Left lobe of liver (tissue), 2 donors: ENCODE results near the gene GRPEL2. TPM values are rescaled to one million over a fixed set of nuclear protein-coding genes. Genes with fewer than 3 reads are reported as not detected.
"Not testable (repeated sequence)": the region's sequence is repeated elsewhere in the genome, so short reads cannot be mapped to it uniquely, and the experiment has no call there.

Source experiments
- ATAC-seq: fragments of 200-7000 bp; cut with Tn5 transposase; one replicate; pipeline ENCODE4 v1.9.1; 2020; ENCODE audit warnings: mild to moderate bottlenecking, moderate library complexity
- DNase-seq: peaks from one replicate; pipeline ENCODE4 v3.0.0-alpha.2; 2020; ENCODE audit warnings: low spot score
- total RNA-seq: library from RNA; stranded (reverse); gene quantifications from one replicate; pipeline ENCODE4 v1.2.1, GENCODE V29; 2021
- donor health status: DM: no; HTN: no; CAD: no; lungs with moderate emphysema.
- donor health status: DM: no; HTN: yes; CAD: no.

Gene GRPEL2
- total RNA-seq, 1 donor from 2014 or later, result 5.1 TPM

- no peak for DNase-seq
- ATAC-seq, result no peak
Measured at GRCh38 chr5:149374801-149375200, 29.5 kb downstream of the GRPEL2 start.

GRCh38 chr5:149375434-149375833, 30.1 kb downstream of the GRPEL2 start:
- no peak for DNase-seq
- ATAC-seq, result no peak

DNA sequence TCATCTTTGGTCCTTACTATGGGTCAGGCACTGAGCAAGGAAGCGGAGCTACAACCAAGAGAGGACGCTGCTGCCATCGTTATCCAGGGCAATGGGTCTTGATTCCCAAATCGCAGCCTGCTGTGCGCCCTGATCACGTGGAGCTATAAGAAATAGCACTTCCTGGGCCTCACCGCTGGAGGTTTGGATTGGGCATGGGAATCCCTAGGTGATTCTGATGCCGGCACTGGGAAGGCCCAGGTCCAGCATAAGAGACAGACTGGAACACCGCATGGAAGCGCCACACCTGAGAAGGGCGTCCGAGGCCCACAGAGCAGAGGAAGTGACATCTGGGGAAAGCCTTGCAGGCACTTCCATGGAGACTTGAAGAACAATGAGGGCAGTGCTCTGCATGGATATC, 30.8 kb downstream of the GRPEL2 start:
- DNase-seq, result no peak
- ATAC-seq, result no peak

DNA sequence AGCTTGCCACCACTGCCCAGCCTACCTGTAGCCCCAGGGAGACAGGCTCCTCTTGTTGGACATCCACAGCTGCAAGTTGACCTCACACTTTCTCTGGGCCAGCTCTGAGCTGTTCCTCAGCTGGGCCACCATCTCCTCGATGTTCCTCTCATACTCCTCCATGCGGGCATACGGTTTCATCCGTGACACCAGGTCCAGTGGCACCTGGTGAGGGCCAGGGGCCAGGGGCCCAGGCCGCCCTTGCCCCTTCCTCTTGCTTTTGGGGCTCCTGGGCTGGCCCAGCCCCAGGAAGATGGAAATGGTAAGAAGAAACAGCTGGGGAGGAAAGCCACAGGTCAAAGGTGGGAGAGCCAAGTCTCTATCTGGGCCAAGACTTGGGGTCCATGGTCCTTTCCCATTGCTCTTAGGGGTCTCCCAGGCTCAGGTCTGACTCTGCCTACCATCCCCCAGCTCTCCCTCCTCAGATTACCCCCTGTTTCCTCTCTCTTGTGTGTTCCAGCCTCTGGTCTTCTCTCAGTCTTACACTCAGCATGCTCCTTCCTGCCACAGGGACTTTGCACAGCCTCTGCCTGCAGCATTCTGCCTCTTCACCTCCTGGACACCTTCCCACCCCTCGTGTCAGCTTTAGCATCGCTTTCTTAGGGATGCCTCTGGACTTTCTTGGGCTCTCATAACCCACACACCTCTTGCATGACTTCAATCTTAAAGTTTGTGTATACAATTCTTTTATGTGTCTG, 31.6 kb downstream of the GRPEL2 start:
- ATAC-seq (no peak), DNase-seq (no peak)

- DNase-seq (no peak), ATAC-seq (no peak)
Measured at GRCh38 chr5:149378241-149378820, 33.0 kb downstream of the GRPEL2 start.

- no peak for ATAC-seq
- DNase-seq, result no peak
Measured at GRCh38 chr5:149379177-149379761, 34.0 kb downstream of the GRPEL2 start, which contains the start of gene IL17B. Gene IL17B, minus strand, starts transcription at chr5:149379292. Its CDS starts 67 bp downstream, at chr5:149379225.

- DNase-seq (no peak), ATAC-seq (no peak)
Measured at GRCh38 chr5:149379818-149380374, 34.6 kb downstream of the GRPEL2 start.

DNA sequence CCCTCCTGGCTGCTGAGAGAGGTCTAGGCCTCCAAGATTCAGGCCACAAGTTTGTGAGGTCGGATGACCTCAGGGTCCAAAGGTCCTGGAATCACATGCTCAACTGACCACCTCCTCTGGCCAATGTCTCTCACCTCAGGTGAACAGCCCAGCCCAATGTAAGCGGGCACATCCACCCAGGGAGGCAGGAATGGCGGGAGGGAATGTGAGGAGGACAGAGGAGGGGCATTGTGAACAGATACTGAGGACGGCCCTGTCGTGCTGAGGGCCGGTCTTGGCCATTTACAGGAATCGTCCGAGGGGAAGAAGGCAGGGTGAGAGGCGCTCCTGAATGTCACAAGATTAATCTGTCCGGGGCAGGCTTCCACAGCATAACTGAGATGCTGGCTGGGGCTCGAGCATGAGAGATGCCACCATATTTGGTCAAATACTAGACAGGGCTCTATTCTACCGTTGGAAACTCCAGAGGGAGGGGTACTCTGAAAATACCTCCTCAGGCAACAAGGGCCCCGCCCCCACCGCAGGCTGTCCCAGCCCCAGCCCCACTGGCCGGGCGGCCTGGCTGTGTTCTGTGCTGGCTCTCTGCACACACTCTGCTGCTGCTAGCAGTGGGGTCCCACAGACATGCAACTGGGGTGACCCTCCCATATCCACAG, 35.3 kb downstream of the GRPEL2 start:
- ATAC-seq (no peak), DNase-seq (no peak)

- DNase-seq (no peak), ATAC-seq (no peak)
Measured at GRCh38 chr5:149381261-149381985, 36.1 kb downstream of the GRPEL2 start.

GRCh38 chr5:149381986-149382338, 36.7 kb downstream of the GRPEL2 start:
- ATAC-seq (peak; percentile 89), DNase-seq (peak; percentile 68)

GRCh38 chr5:149382517-149383220, 37.4 kb downstream of the GRPEL2 start:
- DNase-seq, result no peak

GRCh38 chr5:149383399-149383798, 38.1 kb downstream of the GRPEL2 start:
- DNase-seq, result no peak
- peak; percentile 8 for ATAC-seq

More at GRCh38 chr5:149382517-149383220, 37.4 kb downstream of the GRPEL2 start:
- no peak for ATAC-seq

GRCh38 chr5:149386166-149386565, 40.9 kb downstream of the GRPEL2 start:
- no peak for DNase-seq
- no peak for ATAC-seq

DNA sequence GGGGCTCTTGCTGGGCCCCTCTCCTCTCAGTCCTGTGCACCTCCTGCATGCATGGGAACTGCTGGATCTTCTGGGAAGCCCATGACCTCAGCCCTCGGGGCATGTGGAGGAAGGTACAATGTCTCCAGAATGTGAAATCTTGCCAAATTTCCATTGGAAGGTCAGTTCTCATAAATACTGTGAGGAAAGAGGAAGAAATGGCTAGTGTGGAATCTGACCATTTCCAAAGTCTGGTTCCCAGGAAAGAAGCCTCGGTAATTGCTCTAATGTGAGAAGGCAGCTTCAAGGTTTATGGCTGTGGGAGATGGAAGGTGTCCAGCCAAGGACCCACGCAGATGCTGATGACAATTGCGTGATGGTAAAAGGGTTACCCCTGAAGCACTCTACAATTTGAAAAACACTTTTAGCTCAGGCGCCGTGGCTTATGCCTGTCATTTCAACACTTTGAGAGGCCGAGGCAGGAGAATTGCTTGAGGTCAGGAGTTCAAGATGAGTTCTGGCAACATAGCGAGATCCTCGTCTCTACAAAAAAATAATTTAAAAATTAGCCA, 41.9 kb downstream of the GRPEL2 start:
- DNase-seq (no peak), ATAC-seq (peak; percentile 30)

- DNase-seq, result no peak
- peak; percentile 28 for ATAC-seq
Measured at GRCh38 chr5:149387982-149388381, 42.7 kb downstream of the GRPEL2 start.

GRCh38 chr5:149388498-149389190, 43.3 kb downstream of the GRPEL2 start:
- no peak for DNase-seq
- no peak for ATAC-seq

DNA sequence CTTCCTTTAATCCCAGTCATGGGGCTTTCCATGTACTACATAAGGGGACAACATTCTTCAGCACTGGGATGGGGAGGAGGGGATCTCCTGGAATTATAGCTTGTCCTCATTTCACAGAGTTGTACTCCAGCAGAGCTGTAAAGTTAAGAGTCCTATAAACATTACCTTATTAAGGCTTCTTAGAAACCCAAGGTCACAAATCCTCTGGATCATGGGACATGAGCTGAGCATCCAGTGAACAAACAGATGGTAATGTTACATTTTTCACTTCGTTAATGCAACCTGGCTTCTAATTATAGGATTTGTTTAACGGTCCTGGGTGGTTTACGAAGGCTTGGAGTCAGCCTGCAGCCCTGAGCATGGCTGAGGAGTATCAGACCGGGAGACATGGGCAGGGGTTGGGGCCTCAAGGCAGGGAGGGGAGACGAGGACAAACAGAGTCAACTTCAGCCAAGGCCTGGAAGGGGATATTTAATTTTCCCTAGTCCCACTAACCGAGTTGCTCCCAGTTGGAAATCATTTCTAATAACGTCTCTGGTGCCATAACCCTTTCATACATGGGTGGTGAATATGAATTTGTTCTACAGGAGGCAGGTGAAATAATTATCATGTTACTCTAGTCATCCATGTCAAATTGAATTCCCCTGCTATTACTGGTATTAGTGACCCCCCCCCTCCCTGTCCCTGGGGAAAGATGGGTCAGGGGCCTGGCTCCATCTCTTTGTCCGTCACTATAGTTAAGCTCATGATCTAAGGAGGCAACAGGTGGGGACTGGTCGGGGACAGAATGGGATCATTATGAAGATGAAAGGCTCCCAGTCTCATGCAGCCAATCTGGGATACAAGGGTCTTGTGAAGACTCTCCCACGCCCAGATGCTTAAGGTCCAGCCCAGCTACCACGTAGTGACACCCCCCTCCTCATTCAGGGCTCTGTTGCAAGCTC, 44.5 kb downstream of the GRPEL2 start:
- no peak for DNase-seq
- ATAC-seq, result no peak

DNA sequence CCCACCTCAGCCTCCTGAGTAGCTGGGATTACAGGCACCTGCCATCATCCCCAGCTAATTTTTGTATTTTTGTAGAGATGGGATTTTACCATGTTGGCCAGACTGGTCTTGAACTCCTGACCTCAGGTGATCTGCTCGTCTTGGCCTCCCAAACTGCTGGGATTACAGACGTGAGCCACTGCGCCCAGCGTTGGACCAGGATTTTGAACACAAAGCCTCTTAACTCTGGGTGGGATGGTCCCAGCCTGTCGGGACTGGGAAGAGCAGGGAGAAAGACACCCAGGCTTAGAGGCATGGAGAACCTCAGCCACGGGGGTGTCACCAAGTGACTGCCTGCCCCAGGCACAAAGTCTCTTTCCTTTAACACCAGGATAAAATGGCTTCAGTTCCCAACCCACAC, 45.8 kb downstream of the GRPEL2 start:
- not testable (repeated sequence) for ATAC-seq, DNase-seq
